ENCODE data around the gene SPOP. TPM values are rescaled to one million over a fixed set of nuclear protein-coding genes. Genes with fewer than 3 reads are reported as not detected.

Gene SPOP
- total and polyA plus RNA-seq, 2 donors (not counting 1 experiment from before 2014, with no cell fraction given): 46.7 to 112 TPM

DNA sequence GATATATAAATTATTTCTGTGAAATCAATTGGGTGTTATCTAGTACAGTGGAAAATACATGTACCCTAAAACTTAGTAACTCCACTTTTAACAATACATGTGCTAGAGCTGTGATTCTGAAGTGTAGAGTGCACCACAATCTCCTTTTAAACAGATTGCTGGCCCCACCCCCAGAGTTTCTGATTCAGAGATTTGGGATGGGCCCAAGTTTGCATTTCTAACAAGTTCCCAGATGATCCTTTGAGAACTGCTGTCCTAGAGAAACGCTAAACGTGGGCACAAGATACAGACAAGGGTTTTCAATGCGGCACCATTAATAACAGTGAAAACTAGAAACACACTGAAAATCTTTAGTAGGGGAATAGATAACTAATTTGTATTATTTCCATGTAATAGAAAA is 53.0 kb downstream of the SPOP start:
- Histone ChIP-seq H3K79me2 (ENCODE audit: control insufficient read depth, insufficient read depth, low read length) (peaks cover 3% of the 10 kb centered on the region), H3K9ac (ENCODE audit: insufficient read depth, low read length) (no peak overlapping the region)
- DNase-seq (ENCODE audit: low read depth in 2 of 2): peak; percentile 41 to 66

DNA sequence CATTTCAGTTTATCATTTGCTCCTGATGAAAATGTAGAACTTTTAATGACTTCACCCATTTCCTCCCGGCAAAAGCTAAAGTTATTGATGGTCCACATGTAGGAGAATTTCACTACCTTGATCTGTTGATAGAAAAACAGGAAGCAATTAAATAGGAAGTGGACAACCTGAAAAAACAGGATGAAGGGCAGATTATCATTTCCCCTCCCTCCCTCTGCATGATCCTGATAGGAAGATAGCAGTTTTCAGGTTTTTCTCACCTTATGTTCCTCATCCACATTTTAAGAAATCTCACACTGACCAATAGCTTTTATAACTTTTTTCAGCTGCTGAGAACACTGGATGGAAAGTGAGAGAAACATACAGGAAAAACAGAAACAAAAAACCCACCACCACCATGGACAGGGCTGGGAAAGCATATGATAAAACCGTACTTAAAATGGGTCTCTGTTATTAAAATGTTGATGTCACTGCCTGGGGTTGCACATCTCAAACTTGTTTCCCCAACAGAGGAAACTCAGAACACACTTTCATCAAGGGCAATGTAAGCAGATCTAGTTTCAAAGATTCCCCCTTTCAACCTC is 55.9 kb downstream of the SPOP start:
- H2AFZ ChIP-seq (ENCODE audit: low read length): no peak overlapping the region
- no peaks in the 10 kb centered on the region for H3K9me3 ChIP-seq (ENCODE audit: control insufficient read depth, insufficient read depth, low read depth, low read length)
- H3K27me3 ChIP-seq (ENCODE audit: control insufficient read depth, insufficient read depth, low read length): no peaks in the 10 kb centered on the region
- TF ChIP-seq, protein P1, sequence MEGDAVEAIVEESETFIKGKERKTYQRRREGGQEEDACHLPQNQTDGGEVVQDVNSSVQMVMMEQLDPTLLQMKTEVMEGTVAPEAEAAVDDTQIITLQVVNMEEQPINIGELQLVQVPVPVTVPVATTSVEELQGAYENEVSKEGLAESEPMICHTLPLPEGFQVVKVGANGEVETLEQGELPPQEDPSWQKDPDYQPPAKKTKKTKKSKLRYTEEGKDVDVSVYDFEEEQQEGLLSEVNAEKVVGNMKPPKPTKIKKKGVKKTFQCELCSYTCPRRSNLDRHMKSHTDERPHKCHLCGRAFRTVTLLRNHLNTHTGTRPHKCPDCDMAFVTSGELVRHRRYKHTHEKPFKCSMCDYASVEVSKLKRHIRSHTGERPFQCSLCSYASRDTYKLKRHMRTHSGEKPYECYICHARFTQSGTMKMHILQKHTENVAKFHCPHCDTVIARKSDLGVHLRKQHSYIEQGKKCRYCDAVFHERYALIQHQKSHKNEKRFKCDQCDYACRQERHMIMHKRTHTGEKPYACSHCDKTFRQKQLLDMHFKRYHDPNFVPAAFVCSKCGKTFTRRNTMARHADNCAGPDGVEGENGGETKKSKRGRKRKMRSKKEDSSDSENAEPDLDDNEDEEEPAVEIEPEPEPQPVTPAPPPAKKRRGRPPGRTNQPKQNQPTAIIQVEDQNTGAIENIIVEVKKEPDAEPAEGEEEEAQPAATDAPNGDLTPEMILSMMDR (conservative IDR thresholded peaks at IDR 0.05 in 1 of 2, IDR thresholded peaks at IDR 0.05 in 1 of 2; ENCODE audit: low read depth in 1 of 2, low read length in 2 of 2): no peak
- no peak for TF ChIP-seq EZH2 (IDR thresholded peaks at IDR 0.05; ENCODE audit: low read length, missing control alignments)
- no peak overlapping the region for H3K4me3 ChIP-seq (replicated peaks in 1 of 4; ENCODE audit: control extremely low read depth in 1 of 4, insufficient read depth in 1 of 4, low read depth in 3 of 4, low read length in 4 of 4)
- peaks cover 4% of the 10 kb centered on the region for H3K4me1 ChIP-seq (ENCODE audit: control insufficient read depth, extremely low read depth, insufficient read depth, low read length)
- H3K4me2 ChIP-seq (ENCODE audit: extremely low read depth, insufficient read depth, low read length): no peak overlapping the region
- no peaks in the 10 kb centered on the region for H4K20me1 ChIP-seq (ENCODE audit: control insufficient read depth, extremely low read depth, insufficient read depth, low read length)
- H3K9ac ChIP-seq (ENCODE audit: insufficient read depth, low read length): no peak overlapping the region
- H3K36me3 ChIP-seq (ENCODE audit: control insufficient read depth, insufficient read depth, low read length): no peaks in the 10 kb centered on the region
- peaks cover 1% of the 10 kb centered on the region for H3K79me2 ChIP-seq (ENCODE audit: control insufficient read depth, insufficient read depth, low read length)
- DNase-seq (ENCODE audit: low read depth in 2 of 2): no peak
- no peak overlapping the region for H3K27ac ChIP-seq (ENCODE audit: insufficient read depth, low read length)

More for the DNA sequence above, 53.0 kb downstream of the SPOP start:
- H3K9me3 ChIP-seq (ENCODE audit: control insufficient read depth, insufficient read depth, low read depth, low read length): no peaks in the 10 kb centered on the region
- no peaks in the 10 kb centered on the region for H3K27me3 ChIP-seq (ENCODE audit: control insufficient read depth, insufficient read depth, low read length)
- H3K27ac ChIP-seq (ENCODE audit: insufficient read depth, low read length): no peak overlapping the region
- TF ChIP-seq, protein P1 (conservative IDR thresholded peaks at IDR 0.05 in 1 of 2, IDR thresholded peaks at IDR 0.05 in 1 of 2; ENCODE audit: low read depth in 1 of 2, low read length in 2 of 2): no peak
- no peak for TF ChIP-seq EZH2 (IDR thresholded peaks at IDR 0.05; ENCODE audit: low read length, missing control alignments)
- H2AFZ ChIP-seq (ENCODE audit: low read length): no peak overlapping the region
- peaks cover 2% of the 10 kb centered on the region for H4K20me1 ChIP-seq (ENCODE audit: control insufficient read depth, extremely low read depth, insufficient read depth, low read length)
- no peak overlapping the region for H3K4me3 ChIP-seq (replicated peaks in 1 of 4; ENCODE audit: control extremely low read depth in 1 of 4, insufficient read depth in 1 of 4, low read depth in 3 of 4, low read length in 4 of 4)
- no peak overlapping the region for H3K4me2 ChIP-seq (ENCODE audit: extremely low read depth, insufficient read depth, low read length)
- H3K36me3 ChIP-seq (ENCODE audit: control insufficient read depth, insufficient read depth, low read length): no peaks in the 10 kb centered on the region
- no peaks in the 10 kb centered on the region for H3K4me1 ChIP-seq (ENCODE audit: control insufficient read depth, extremely low read depth, insufficient read depth, low read length)

DNA sequence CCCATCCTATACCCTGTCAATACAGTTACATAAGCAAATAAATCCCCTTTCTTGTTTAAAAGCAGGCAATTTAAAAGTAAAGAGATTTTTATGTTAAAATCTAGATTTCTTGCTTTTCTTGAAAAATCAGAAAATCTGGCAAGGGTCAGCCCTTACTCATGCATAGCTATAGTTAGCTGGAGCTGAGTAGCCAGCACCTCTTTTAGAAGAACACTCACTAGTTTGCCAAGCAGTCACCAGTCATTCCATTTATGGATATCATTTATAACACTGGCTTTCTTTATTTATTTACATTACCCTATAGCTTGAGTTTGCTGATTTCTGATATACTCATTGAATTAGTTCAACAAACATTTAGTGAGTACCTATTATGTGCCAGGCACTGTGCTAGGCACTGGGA is 56.5 kb downstream of the SPOP start:
- TF ChIP-seq, protein P1 (conservative IDR thresholded peaks at IDR 0.05 in 1 of 2, IDR thresholded peaks at IDR 0.05 in 1 of 2; ENCODE audit: low read depth in 1 of 2, low read length in 2 of 2): no peak
- TF ChIP-seq EZH2 (IDR thresholded peaks at IDR 0.05; ENCODE audit: low read length, missing control alignments): no peak
- H3K27ac ChIP-seq (ENCODE audit: insufficient read depth, low read length): no peak overlapping the region
- no peak for DNase-seq (ENCODE audit: low read depth in 2 of 2)
- no peak overlapping the region for H3K4me2 ChIP-seq (ENCODE audit: extremely low read depth, insufficient read depth, low read length)
- no peak overlapping the region for H3K9ac ChIP-seq (ENCODE audit: insufficient read depth, low read length)
- no peak overlapping the region for H2AFZ ChIP-seq (ENCODE audit: low read length)
- no peaks in the 10 kb centered on the region for H3K27me3 ChIP-seq (ENCODE audit: control insufficient read depth, insufficient read depth, low read length)
- no peaks in the 10 kb centered on the region for H3K9me3 ChIP-seq (ENCODE audit: control insufficient read depth, insufficient read depth, low read depth, low read length)
- H3K4me1 ChIP-seq (ENCODE audit: control insufficient read depth, extremely low read depth, insufficient read depth, low read length): peaks cover 7% of the 10 kb centered on the region
- no peak overlapping the region for H3K4me3 ChIP-seq (replicated peaks in 1 of 4; ENCODE audit: control extremely low read depth in 1 of 4, insufficient read depth in 1 of 4, low read depth in 3 of 4, low read length in 4 of 4)
- no peaks in the 10 kb centered on the region for H3K36me3 ChIP-seq (ENCODE audit: control insufficient read depth, insufficient read depth, low read length)
- H3K79me2 ChIP-seq (ENCODE audit: control insufficient read depth, insufficient read depth, low read length): peaks cover 1% of the 10 kb centered on the region
- H4K20me1 ChIP-seq (ENCODE audit: control insufficient read depth, extremely low read depth, insufficient read depth, low read length): no peaks in the 10 kb centered on the region
